ENCODE data around the gene CISD1. TPM values are rescaled to one million over a fixed set of nuclear protein-coding genes. Genes with fewer than 3 reads are reported as not detected.

CISD1 gene
- total RNA-seq, 4 donors from 2014 or later = 30.8 to 46.3 (median 33.0) TPM

- Histone ChIP-seq H3K9me3 (no peaks in the 10 kb centered on the region), H3K27ac (replicated peaks in 1 of 4) (no peak overlapping the region), H3K4me1 (no peaks in the 10 kb centered on the region), H3K4me3 (no peak overlapping the region), H3K36me3 (peaks cover 0 to 3% (median 0%) of the 10 kb centered on the region in 4 donors), H3K27me3 (no peaks in the 10 kb centered on the region)
- intact Hi-C loops (cut with DNase I) = no loop called here
- TF ChIP-seq CTCF (IDR thresholded peaks at IDR 0.05) = no peak
- TF ChIP-seq POLR2AphosphoS5 (IDR thresholded peaks at IDR 0.05) = no peak
- TF ChIP-seq EP300 (IDR thresholded peaks at IDR 0.05) = no peak
- no peak for TF ChIP-seq POLR2A (IDR thresholded peaks at IDR 0.05; ENCODE audit: low read depth)
- WGBS = 74% methylated on average over 5 of the region's 5 CpGs
- DNase-seq (ENCODE audit: extremely low spot score) = no peak
Measured at GRCh38 chr10:58293989-58294388, 25.0 kb downstream of the CISD1 start.

- TF ChIP-seq CTCF (IDR thresholded peaks at IDR 0.05) (peak; percentile 71 to 82 (median 72)), EP300 (IDR thresholded peaks at IDR 0.05) (no peak)
- Histone ChIP-seq H3K36me3 (no peaks in the 10 kb centered on the region), H3K27ac (replicated peaks in 1 of 4) (no peak overlapping the region), H3K27me3 (peaks cover 0 to 12% (median 0%) of the 10 kb centered on the region in 4 donors), H3K9me3 (no peaks in the 10 kb centered on the region), H3K4me1 (peaks cover 0 to 3% (median 0%) of the 10 kb centered on the region in 4 donors), H3K4me3 (no peak overlapping the region)
- intact Hi-C loops (cut with DNase I) = loop anchor here (2.0 kb wide), 1 partner anchor 85 kb away; the partner anchor contains the start of gene TFAM
- 19% methylated on average over 4 of the region's 4 CpGs for WGBS
- DNase-seq (ENCODE audit: extremely low spot score) = no peak
Measured at GRCh38 chr10:58299580-58299979, 30.6 kb downstream of the CISD1 start.

GRCh38 chr10:58300676-58301075 lies 31.7 kb downstream of the CISD1 start:
- no peak overlapping the region for H3K27ac ChIP-seq (replicated peaks in 1 of 4)
- TF ChIP-seq EP300 (IDR thresholded peaks at IDR 0.05) (no peak), CTCF (IDR thresholded peaks at IDR 0.05) (no peak), POLR2A (IDR thresholded peaks at IDR 0.05; ENCODE audit: low read depth) (no peak), POLR2AphosphoS5 (IDR thresholded peaks at IDR 0.05) (no peak)
- no peaks in the 10 kb centered on the region for H3K36me3 ChIP-seq
- H3K4me3 ChIP-seq = no peak overlapping the region
- DNase-seq (ENCODE audit: extremely low spot score) = no peak
- intact Hi-C loops (cut with DNase I) = no loop called here
- H3K27me3 ChIP-seq = peaks cover 0 to 17% (median 1%) of the 10 kb centered on the region in 4 donors
- no peaks in the 10 kb centered on the region for H3K9me3 ChIP-seq
- peaks cover 0 to 3% (median 0%) of the 10 kb centered on the region in 4 donors for H3K4me1 ChIP-seq

- H3K9me3 ChIP-seq = no peaks in the 10 kb centered on the region
- no peak overlapping the region for H3K4me3 ChIP-seq
- peaks cover 0 to 25% (median 3%) of the 10 kb centered on the region in 4 donors for H3K27me3 ChIP-seq
- intact Hi-C loops (cut with DNase I) = no loop called here
- peaks cover 0 to 3% (median 0%) of the 10 kb centered on the region in 4 donors for H3K4me1 ChIP-seq
- DNase-seq (ENCODE audit: extremely low spot score) = no peak
- WGBS = 66% methylated on average over 2 of the region's 2 CpGs
- H3K27ac ChIP-seq (replicated peaks in 1 of 4) = no peak overlapping the region
- TF ChIP-seq POLR2AphosphoS5 (IDR thresholded peaks at IDR 0.05) (no peak), POLR2A (IDR thresholded peaks at IDR 0.05; ENCODE audit: low read depth) (no peak), CTCF (IDR thresholded peaks at IDR 0.05) (no peak), EP300 (IDR thresholded peaks at IDR 0.05) (no peak)
- no peaks in the 10 kb centered on the region for H3K36me3 ChIP-seq
Measured at GRCh38 chr10:58302254-58302653, 33.3 kb downstream of the CISD1 start.

- peaks cover 0 to 25% (median 3%) of the 10 kb centered on the region in 4 donors for H3K27me3 ChIP-seq
- no peaks in the 10 kb centered on the region for H3K36me3 ChIP-seq
- H3K9me3 ChIP-seq = no peaks in the 10 kb centered on the region
- H3K4me1 ChIP-seq = peaks cover 0 to 3% (median 0%) of the 10 kb centered on the region in 4 donors
- intact Hi-C loops (cut with DNase I) = no loop called here
- TF ChIP-seq POLR2AphosphoS5 (IDR thresholded peaks at IDR 0.05) (no peak), CTCF (IDR thresholded peaks at IDR 0.05) (no peak), POLR2A (IDR thresholded peaks at IDR 0.05; ENCODE audit: low read depth) (no peak), EP300 (IDR thresholded peaks at IDR 0.05) (no peak)
- no peak overlapping the region for H3K4me3 ChIP-seq
- DNase-seq (ENCODE audit: extremely low spot score) = no peak
- H3K27ac ChIP-seq (replicated peaks in 1 of 4) = no peak overlapping the region
- WGBS = 89% methylated on average over 3 of the region's 3 CpGs
Measured at GRCh38 chr10:58304099-58304633, 35.2 kb downstream of the CISD1 start.
